Right renal pelvis (tissue), 4 donors: ENCODE results near the gene MPP4. TPM values are rescaled to one million over a fixed set of nuclear protein-coding genes. Genes with fewer than 3 reads are reported as not detected.
"Not testable (repeated sequence)": the region's sequence is repeated elsewhere in the genome, so short reads cannot be mapped to it uniquely, and the experiment has no call there.

Source experiments
- DNase-seq, 4 donors: peaks; one replicate each; pipeline ENCODE4 v3.0.0-alpha.2; 2013; ENCODE audit warnings: low read depth in 4 of 4, low spot score in 3 of 4, missing footprints in 1 of 4
- polyA plus RNA-seq, 4 donors: library from polyadenylated mRNA; unstranded; fragments of 120-200 nt; gene quantifications; one replicate each; pipeline ENCODE4 v1.2.1, GENCODE V29; 2013; ENCODE audit not compliant: insufficient read length in 4 of 4

MPP4 gene
- polyA plus RNA-seq, 4 donors: 0.15 to 0.23 (median 0.17) TPM

- DNase-seq: no peak
Measured at GRCh38 chr2:201674298-201674697, 24.1 kb downstream of the MPP4 start.

GRCh38 chr2:201673546-201673945, 24.9 kb downstream of the MPP4 start:
- DNase-seq: no peak

GRCh38 chr2:201671205-201671604, 27.2 kb downstream of the MPP4 start:
- not testable (repeated sequence) for DNase-seq

DNA sequence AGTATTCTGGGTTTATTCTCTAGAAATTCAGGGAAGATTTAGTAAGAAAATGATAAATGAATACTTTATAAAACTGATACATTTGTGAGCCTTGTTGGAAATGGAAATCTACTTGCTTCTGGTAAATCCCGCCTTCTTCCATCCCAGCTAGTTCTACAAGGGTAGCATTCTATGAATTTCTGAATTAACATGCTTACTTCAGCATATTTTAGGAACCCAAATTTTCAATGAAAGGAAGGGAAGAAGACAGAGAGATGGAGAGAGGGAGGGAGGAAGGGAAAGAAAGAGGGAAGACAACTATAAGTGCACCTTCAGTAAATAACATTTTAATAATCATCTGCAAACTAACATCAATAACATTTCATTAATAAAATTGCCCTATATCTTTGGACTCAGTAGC, 28.6 kb downstream of the MPP4 start:
- DNase-seq: no peak

DNA sequence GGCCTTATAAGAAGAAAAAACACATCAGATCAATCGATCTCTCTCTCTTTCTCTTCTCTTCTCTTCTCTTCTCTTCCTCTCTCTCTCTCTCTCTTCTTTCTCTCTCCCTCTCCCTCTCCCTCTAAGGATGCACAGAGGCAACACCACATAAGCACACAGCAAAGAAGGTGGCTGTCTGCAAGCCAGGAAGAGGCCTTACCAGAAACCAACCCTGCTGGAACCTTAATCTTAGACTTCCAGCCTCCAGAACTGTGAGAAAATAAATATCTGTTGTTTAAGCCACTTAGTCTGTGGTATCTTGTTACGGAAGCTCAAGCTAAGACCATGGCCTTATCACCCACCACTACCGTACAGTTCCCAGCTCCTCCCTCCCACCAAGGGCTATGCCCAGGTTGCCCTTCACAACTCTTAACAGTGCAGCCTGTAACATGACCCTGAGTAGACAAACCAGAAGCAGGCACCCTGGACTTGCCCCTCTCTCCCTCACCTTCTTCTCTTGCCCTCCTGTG, 30.0 kb downstream of the MPP4 start:
- no peak for DNase-seq

GRCh38 chr2:201664334-201664733, 34.1 kb downstream of the MPP4 start:
- DNase-seq: no peak

DNA sequence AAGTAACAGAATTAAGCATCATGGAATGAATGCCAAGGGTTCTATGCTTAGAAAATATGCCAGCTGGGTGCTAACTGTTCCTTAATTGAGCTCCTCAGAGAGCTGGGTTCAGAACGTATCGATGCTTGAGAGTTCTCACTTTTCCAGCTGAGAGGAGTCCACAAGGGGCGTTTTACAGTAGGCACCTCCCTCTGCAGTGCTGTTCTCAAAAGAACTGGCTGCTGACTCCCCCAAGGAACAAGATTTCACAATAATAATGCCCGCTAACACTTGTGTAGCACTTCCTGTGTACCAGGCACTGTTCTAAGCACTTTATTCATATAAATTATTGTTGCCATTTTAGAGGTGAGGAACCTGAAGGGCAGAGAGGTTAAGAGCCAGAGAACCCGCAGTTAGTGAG, 37.1 kb downstream of the MPP4 start:
- DNase-seq: no peak

GRCh38 chr2:201660293-201660895, 38.0 kb downstream of the MPP4 start:
- no peak for DNase-seq

GRCh38 chr2:201656740-201657139, 41.7 kb downstream of the MPP4 start:
- DNase-seq: no peak

- DNase-seq: no peak
Measured at GRCh38 chr2:201656102-201656501, 42.3 kb downstream of the MPP4 start.

- no peak for DNase-seq
Measured at GRCh38 chr2:201654616-201655384, 43.6 kb downstream of the MPP4 start.

GRCh38 chr2:201653221-201653620, 45.2 kb downstream of the MPP4 start:
- DNase-seq: no peak

DNA sequence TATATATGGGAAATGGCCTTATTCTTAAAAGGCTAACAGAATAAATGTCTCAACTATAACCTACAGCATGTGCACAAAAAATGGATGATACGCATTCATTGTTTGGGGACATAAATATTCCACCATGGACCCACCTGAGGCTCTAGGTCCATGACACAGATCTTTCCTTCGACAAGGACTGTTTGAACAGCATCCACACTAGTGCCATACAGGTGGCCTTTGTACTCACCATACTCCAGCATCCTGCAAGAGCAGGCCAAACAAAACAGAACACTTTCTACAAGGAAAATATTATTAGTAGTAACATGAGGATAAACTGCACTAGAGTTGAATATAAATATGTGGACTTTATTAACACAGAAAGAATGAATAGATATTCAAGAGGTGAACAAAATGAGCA, 49.0 kb downstream of the MPP4 start:
- DNase-seq: no peak

DNA sequence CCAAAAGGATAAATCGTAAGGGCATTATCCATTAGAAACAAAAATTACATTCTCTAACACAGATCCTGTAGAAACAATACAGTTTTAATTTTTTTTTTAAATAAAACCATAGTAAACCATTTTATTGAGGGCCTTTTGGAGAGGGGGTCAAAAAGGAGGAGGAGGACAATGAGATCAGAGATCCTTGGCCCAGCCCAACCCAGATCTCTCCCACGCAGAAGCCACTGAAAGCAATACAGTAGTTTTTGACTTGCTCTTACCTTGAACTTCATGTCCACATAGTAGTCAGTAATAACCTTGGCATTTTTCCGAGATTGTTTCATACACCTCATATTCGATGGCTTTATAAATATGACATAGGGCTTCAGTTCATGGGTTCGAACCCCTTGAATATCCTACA, 51.0 kb downstream of the MPP4 start:
- DNase-seq: no peak

- DNase-seq: peak in 1 of 4 donors; percentile 16
Measured at GRCh38 chr2:201644001-201644400, 54.4 kb downstream of the MPP4 start.

GRCh38 chr2:201643216-201643890, 55.1 kb downstream of the MPP4 start, which contains the start of gene TMEM237:
Gene TMEM237 (minus strand): TSS chr2:201643503. CDS start chr2:201643400, 103 bp downstream.
- peak in 1 of 4 donors; percentile 50 for DNase-seq

DNA sequence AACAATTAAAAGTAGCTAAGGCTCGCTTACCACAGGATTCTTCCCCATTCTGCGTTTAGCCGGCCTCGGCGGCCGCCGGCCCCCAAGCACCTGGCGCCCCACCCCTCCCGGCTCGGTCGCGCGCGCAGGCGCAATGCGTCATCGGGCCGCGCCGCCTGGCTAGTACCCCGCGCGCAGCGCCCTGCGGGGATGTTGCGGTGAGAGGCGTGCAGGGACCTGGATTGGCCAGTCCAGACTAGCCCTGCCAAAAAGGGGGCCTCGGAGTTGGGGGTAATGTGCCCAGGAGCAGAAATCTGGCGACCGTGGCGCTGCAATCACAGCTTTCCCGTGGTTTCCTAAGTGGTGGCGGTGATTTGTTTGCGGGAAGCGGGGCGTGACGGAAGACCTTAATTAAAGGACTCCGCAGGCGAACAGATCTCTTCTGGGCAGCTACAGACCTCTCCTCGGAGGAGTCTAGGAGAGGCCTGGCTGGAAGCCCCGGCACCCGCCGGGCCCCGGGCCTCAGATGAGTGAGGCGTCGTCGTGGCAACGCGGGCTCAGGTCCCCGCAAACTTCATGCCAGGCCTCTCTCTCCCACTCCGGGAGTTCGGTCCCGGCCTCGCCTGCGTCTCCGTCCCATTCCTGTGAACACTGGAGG, 55.7 kb downstream of the MPP4 start:
- DNase-seq: peak; percentile 74 to 81 (median 77)

DNA sequence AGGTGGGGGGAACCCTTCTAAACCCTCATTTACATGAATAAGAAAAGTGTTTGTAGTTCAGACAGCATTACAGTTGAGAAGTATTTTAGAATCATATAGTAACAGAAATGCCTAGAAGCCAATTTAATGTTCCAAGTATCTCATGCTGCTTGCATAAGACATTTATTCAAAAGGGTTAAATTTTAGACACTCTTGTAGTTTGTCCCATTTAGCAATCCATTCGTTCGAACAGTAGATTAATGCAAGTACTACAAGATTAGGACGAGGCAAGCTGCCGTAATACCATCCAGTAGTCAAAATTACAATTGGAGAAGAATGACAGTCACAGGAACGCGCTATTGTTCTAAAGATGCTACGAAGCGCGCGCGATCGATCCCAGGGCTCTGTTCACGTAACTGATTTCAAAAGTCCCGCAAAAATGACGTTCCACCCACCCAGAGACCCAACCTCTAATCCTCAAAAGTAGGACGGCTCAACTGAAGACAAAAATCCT, 56.3 kb downstream of the MPP4 start:
- no peak for DNase-seq

GRCh38 chr2:201639205-201639604, 59.2 kb downstream of the MPP4 start:
- no peak for DNase-seq

GRCh38 chr2:201638326-201638725, 60.1 kb downstream of the MPP4 start:
- DNase-seq: no peak
